Right lobe of liver (tissue), 6 donors: ENCODE results near the gene KLHL14. TPM values are rescaled to one million over a fixed set of nuclear protein-coding genes. Genes with fewer than 3 reads are reported as not detected.

Source experiments
- ATAC-seq, 4 donors: fragments of 200-7000 bp; cut with Tn5 transposase; one replicate each; pipeline ENCODE4 v1.9.1; 2020; ENCODE audit warnings: mild to moderate bottlenecking in 4 of 4, moderate library complexity in 4 of 4
- DNase-seq, 3 donors: peaks; one replicate each; pipeline ENCODE4 v3.0.0-alpha.2; 2020
- H3K27ac ChIP-seq, 3 donors: fragments of 200-600 bp; one replicate each; pipeline ENCODE4 v1.8.0; 2022
- H3K27me3 ChIP-seq, 2 donors: fragments of 200-600 bp; one replicate each; pipeline ENCODE4 v1.8.0; 2022
- H3K36me3 ChIP-seq, 4 donors: fragments of 200-600 bp; sonication (generic) in 1 of 4; one replicate each; pipeline versions ENCODE4 v1.5.1 to v1.8.0; 2017 to 2022; ENCODE audit warnings: control low read depth in 1 of 4
- H3K4me1 ChIP-seq, 4 donors: fragments of 200-600 bp; sonication (generic) in 1 of 4; one replicate each; pipeline versions ENCODE4 v1.5.1 to v1.8.0; 2017 to 2022; ENCODE audit warnings: control low read depth in 1 of 4
- H3K4me3 ChIP-seq, 3 donors: fragments of 200-600 bp; one replicate each; pipeline ENCODE4 v1.8.0; 2022
- H3K9me3 ChIP-seq, 4 donors: fragments of 200-600 bp; sonication (generic) in 1 of 4; one replicate each; pipeline versions ENCODE4 v1.5.1 to v1.8.0; 2017 to 2022; ENCODE audit warnings: control low read depth in 1 of 4
- CTCF ChIP-seq, 4 donors: fragments of 200-600 bp in 3 of 4; fragments of 450-650 bp in 1 of 4; IDR thresholded peaks; one replicate each; pipeline versions ENCODE4 v1.5.1 to v1.8.0; 2016 to 2022; ENCODE audit warnings: antibody characterized with exemption in 4 of 4, mild to moderate bottlenecking in 2 of 4
- POLR2A ChIP-seq: fragments of 450-650 bp; IDR thresholded peaks from one replicate; pipeline ENCODE4 v1.6.1; 2017; ENCODE audit warnings: antibody characterized with exemption, mild to moderate bottlenecking
- WGBS: methylation state at CpG from one replicate; pipeline ENCODE4 v1.1.6; 2018; ENCODE audit warnings: low coverage, low lambda C conversion rate; ENCODE audit not compliant: insufficient coverage; ENCODE audit errors: missing lambda C conversion rate; 5-methylcytosine and 5-hydroxymethylcytosine counted together
- intact Hi-C, 2 donors: fragments of 100-400 bp; cut with DNase I; formaldehyde crosslinking; loops; one replicate each; pipeline versions ENCODE4 v1.11.2 to v1.14.1; 2022
- total RNA-seq, 6 experiments: library from RNA; depleted of rRNA in 2 of 6; stranded (reverse); fragments of >200 nt in 2 of 6; fragmentation: NEBNext Ultra II Directional in 3 of 6; extraction: Animal tissue kit (Norgen Biotek cat#: 25700) in 3 of 6; gene quantifications; one replicate each; pipeline versions ENCODE4 v1.1.0 to v1.2.4, GENCODE V29; 2016 to 2023
- donor health status: DM: no; HTN: yes; CAD: no.
- donor health status: DM: no; HTN: no; CAD: no.
- donor health status: DM: no; HTN: no; CAD: no.
- donor health status: DM: no; HTN: yes; CAD: no.
- donor health status: DM: no; HTN: yes; CAD: no.

The KLHL14 gene
- total RNA-seq, 6 experiments from 2014 or later = 0.09 to 0.24 TPM; not detected in 4

GRCh38 chr18:32810314-32810713 lies 37.5 kb upstream of the KLHL14 start:
- DNase-seq = no peak
- 58% methylated on average over 1 of the region's 1 CpG for WGBS
- Histone ChIP-seq H3K4me3 (no peak overlapping the region), H3K9me3 (no peaks in the 10 kb centered on the region), H3K27me3 (no peaks in the 10 kb centered on the region), H3K27ac (no peak overlapping the region), H3K36me3 (no peaks in the 10 kb centered on the region), H3K4me1 (no peaks in the 10 kb centered on the region)
- ATAC-seq = no peak
- intact Hi-C loops = no loop called here
- no peak for TF ChIP-seq POLR2A
- no peak for TF ChIP-seq CTCF (IDR thresholded peaks at IDR 0.05)

DNA sequence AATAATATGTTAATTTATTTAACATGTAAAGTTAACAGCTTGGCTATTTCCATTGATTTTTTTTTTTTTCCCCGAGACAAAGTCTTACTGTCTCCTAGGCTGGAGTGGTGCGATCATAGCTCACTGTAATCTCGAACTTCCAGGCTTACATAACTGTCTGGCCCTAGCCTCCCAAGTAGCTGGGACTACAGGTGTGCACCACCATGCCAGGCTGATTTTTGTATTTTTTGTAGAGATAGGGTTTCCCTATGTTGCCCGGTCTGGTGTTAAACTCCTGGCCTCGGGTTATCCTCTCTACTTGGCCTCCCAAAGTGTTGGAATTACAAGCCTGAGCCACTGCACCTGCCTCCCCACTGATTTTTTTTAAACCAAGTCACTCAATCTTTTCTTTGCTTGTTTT lies 32.5 kb upstream of the KLHL14 start:
- ATAC-seq (no peak), DNase-seq (no peak)
- Histone ChIP-seq H3K27ac (no peak overlapping the region), H3K4me1 (no peaks in the 10 kb centered on the region), H3K36me3 (no peaks in the 10 kb centered on the region), H3K9me3 (no peaks in the 10 kb centered on the region), H3K27me3 (no peaks in the 10 kb centered on the region), H3K4me3 (no peak overlapping the region)
- intact Hi-C loops = no loop called here
- WGBS = 55% methylated on average over 5 of the region's 5 CpGs
- TF ChIP-seq POLR2A = no peak
- no peak for TF ChIP-seq CTCF (IDR thresholded peaks at IDR 0.05)

GRCh38 chr18:32804134-32804888 lies 31.5 kb upstream of the KLHL14 start:
- H3K4me1 ChIP-seq = no peaks in the 10 kb centered on the region
- H3K36me3 ChIP-seq = no peaks in the 10 kb centered on the region
- DNase-seq (no peak), ATAC-seq (no peak)
- no peaks in the 10 kb centered on the region for H3K27me3 ChIP-seq
- H3K4me3 ChIP-seq = no peak overlapping the region
- 37% methylated on average over 6 of the region's 6 CpGs for WGBS
- intact Hi-C loops = no loop called here
- no peak for TF ChIP-seq POLR2A
- no peak for TF ChIP-seq CTCF (IDR thresholded peaks at IDR 0.05)
- H3K9me3 ChIP-seq = no peaks in the 10 kb centered on the region
- H3K27ac ChIP-seq = no peak overlapping the region

GRCh38 chr18:32803568-32803967 lies 30.7 kb upstream of the KLHL14 start:
- TF ChIP-seq POLR2A (no peak), CTCF (IDR thresholded peaks at IDR 0.05) (no peak)
- no peak for ATAC-seq

More at GRCh38 chr18:32803568-32803967, 30.7 kb upstream of the KLHL14 start:
- Histone ChIP-seq H3K36me3 (no peaks in the 10 kb centered on the region), H3K4me3 (no peak overlapping the region), H3K4me1 (no peaks in the 10 kb centered on the region), H3K27ac (no peak overlapping the region), H3K9me3 (no peaks in the 10 kb centered on the region), H3K27me3 (no peaks in the 10 kb centered on the region)
- WGBS = 36% methylated on average over 3 of the region's 3 CpGs
- no peak for DNase-seq
- intact Hi-C loops = no loop called here
